ENCODE measurements around the gene CEP152. TPM values are rescaled to one million over a fixed set of nuclear protein-coding genes. Genes with fewer than 3 reads are reported as not detected.

The CEP152 gene
- total RNA-seq, 1 experiment from 2014 or later = 6.4 TPM

GRCh38 chr15:48850648-48851047 is 39.8 kb upstream of the CEP152 start:
- intact Hi-C loops (cut with micrococcal nuclease) = no loop called here
- CTCF ChIA-PET = interaction anchor here (1.9 kb wide), 1 partner anchor 11 kb away, joined by 6 read pairs; no protein-coding TSS in a partner anchor
- no peak for TF ChIP-seq CTCF (IDR thresholded peaks at IDR 0.05; ENCODE audit: unreplicated experiment)

GRCh38 chr15:48845123-48845522 is 34.3 kb upstream of the CEP152 start:
- ChIA-PET CTCF (interaction anchor here (0.6 to 1.7 kb wide), 3 partner anchors 8 to 236 kb away, joined by 3 to 5 read pairs (median 4); no protein-coding TSS in a partner anchor), POLR2A (interaction anchor here (0.9 to 2.3 kb wide), 2 partner anchors 10 to 246 kb away, joined by 3 to 6 read pairs; no protein-coding TSS in a partner anchor)
- Mint-ChIP-seq H3K4me3 (ENCODE audit: unreplicated experiment) (no peak overlapping the region), H3K4me1 (ENCODE audit: insufficient read depth, unreplicated experiment) (no peaks in the 10 kb centered on the region), H3K27me3 (ENCODE audit: insufficient read depth, unreplicated experiment) (no peaks in the 10 kb centered on the region), H3K27ac (ENCODE audit: low read depth, unreplicated experiment) (no peak overlapping the region), H3K36me3 (ENCODE audit: insufficient read depth, unreplicated experiment) (no peaks in the 10 kb centered on the region), H3K9me3 (ENCODE audit: unreplicated experiment) (no peaks in the 10 kb centered on the region)
- DNase-seq (ENCODE audit: unreplicated experiment) = no peak
- intact Hi-C loops (cut with micrococcal nuclease) = no loop called here
- BruUV-seq (replicated peaks) = no TSS peak
- TF ChIP-seq CTCF (IDR thresholded peaks at IDR 0.05; ENCODE audit: unreplicated experiment) = no peak

More at GRCh38 chr15:48850648-48851047, 39.8 kb upstream of the CEP152 start:
- Mint-ChIP-seq H3K27me3 (ENCODE audit: insufficient read depth, unreplicated experiment) (no peaks in the 10 kb centered on the region), H3K36me3 (ENCODE audit: insufficient read depth, unreplicated experiment) (no peaks in the 10 kb centered on the region), H3K27ac (ENCODE audit: low read depth, unreplicated experiment) (no peak overlapping the region), H3K9me3 (ENCODE audit: unreplicated experiment) (no peaks in the 10 kb centered on the region), H3K4me3 (ENCODE audit: unreplicated experiment) (no peak overlapping the region), H3K4me1 (ENCODE audit: insufficient read depth, unreplicated experiment) (peaks cover 7% of the 10 kb centered on the region)
- BruUV-seq (replicated peaks) = no TSS peak
- no peak for DNase-seq (ENCODE audit: unreplicated experiment)
- POLR2A ChIA-PET = interaction anchor here (0.7 kb wide), 1 partner anchor 10 kb away, joined by 4 read pairs; no protein-coding TSS in a partner anchor

DNA sequence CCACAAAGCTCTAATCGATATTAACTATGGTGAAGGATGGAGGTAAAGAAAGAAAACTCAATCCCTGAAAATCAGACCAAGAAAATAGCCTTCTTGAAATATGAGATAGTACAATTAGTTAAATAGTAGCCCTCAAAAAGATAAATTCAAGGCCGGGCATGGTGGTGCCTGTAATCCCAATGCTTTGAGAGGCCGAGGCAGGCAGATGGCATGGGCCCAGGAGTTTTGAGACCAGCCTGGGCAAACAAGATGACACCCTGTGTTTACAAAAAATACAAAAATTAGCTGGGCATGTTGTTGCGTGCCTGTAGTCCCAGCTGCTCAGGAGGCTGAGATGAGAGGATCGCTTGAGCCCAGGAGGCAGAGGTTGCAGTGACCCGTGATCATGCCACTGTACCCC is 31.6 kb upstream of the CEP152 start:
- no peaks in the 10 kb centered on the region for H3K4me1 Mint-ChIP-seq (ENCODE audit: insufficient read depth, unreplicated experiment)
- no peak overlapping the region for H3K4me3 Mint-ChIP-seq (ENCODE audit: unreplicated experiment)
- TF ChIP-seq CTCF (IDR thresholded peaks at IDR 0.05; ENCODE audit: unreplicated experiment) = no peak
- CTCF ChIA-PET = no interaction called here
- no peak overlapping the region for H3K27ac Mint-ChIP-seq (ENCODE audit: low read depth, unreplicated experiment)
- POLR2A ChIA-PET = interaction anchor here (0.6 to 1.1 kb wide), 2 partner anchors 14 to 482 kb away, joined by 3 read pairs; no protein-coding TSS in a partner anchor
- BruUV-seq (replicated peaks) = no TSS peak
- H3K36me3 Mint-ChIP-seq (ENCODE audit: insufficient read depth, unreplicated experiment) = no peaks in the 10 kb centered on the region
- DNase-seq (ENCODE audit: unreplicated experiment) = no peak
- no peaks in the 10 kb centered on the region for H3K9me3 Mint-ChIP-seq (ENCODE audit: unreplicated experiment)
- intact Hi-C loops (cut with micrococcal nuclease) = no loop called here
- H3K27me3 Mint-ChIP-seq (ENCODE audit: insufficient read depth, unreplicated experiment) = no peaks in the 10 kb centered on the region

DNA sequence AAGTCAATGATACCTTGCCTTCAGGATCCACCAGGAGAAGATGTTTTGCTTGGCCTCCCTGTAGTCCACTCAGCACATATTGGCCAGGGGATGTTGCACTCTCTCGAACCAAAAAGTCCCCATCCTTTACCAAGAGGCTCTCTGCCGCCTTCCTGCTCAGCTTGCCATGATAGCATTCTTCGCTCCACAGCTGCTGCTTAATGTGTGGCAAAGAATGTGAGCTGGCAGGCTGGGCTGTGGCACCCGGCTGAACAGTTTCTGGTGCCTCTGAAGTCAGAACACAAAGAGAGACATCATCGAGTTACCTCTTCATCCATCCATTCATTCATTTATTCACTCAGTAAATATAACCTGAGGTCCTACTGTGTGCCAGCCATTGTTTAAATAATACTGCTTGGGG is 23.9 kb upstream of the CEP152 start:
- CTCF ChIA-PET = interaction anchor here (0.7 kb wide), 1 partner anchor 25 kb away, joined by 3 read pairs; no protein-coding TSS in a partner anchor
- intact Hi-C loops (cut with micrococcal nuclease) = no loop called here
- H3K4me1 Mint-ChIP-seq (ENCODE audit: insufficient read depth, unreplicated experiment) = no peaks in the 10 kb centered on the region
- no peak overlapping the region for H3K4me3 Mint-ChIP-seq (ENCODE audit: unreplicated experiment)
- no TSS peak for BruUV-seq (replicated peaks)
- DNase-seq (ENCODE audit: unreplicated experiment) = no peak
- no peak overlapping the region for H3K27ac Mint-ChIP-seq (ENCODE audit: low read depth, unreplicated experiment)
- H3K36me3 Mint-ChIP-seq (ENCODE audit: insufficient read depth, unreplicated experiment) = no peaks in the 10 kb centered on the region
- POLR2A ChIA-PET = interaction anchor here (0.5 to 2.4 kb wide), 2 partner anchors 11 to 1299 kb away, joined by 3 to 6 read pairs; no protein-coding TSS in a partner anchor
- TF ChIP-seq CTCF (IDR thresholded peaks at IDR 0.05; ENCODE audit: unreplicated experiment) = no peak
- no peaks in the 10 kb centered on the region for H3K27me3 Mint-ChIP-seq (ENCODE audit: insufficient read depth, unreplicated experiment)
- peaks cover 10% of the 10 kb centered on the region for H3K9me3 Mint-ChIP-seq (ENCODE audit: unreplicated experiment)

Measured in MCF 10A (cell line).